ENCODE results near the gene ABHD3. TPM values are rescaled to one million over a fixed set of nuclear protein-coding genes. Genes with fewer than 3 reads are reported as not detected.

The ABHD3 gene
- total RNA-seq (10 to 100 TPM; 12.5 to 33.4 (median 24.3) TPM), polyA plus RNA-seq (10 to 100 TPM in 2 of 3 donors, 1 to 10 TPM in 1; 8.9 to 26.2 (median 10.2) TPM)
- long read RNA-seq, donor 1, partial matches to known transcripts = 0 of 1 reads
- long read RNA-seq, donor 1, other reads (novel, unspliced or antisense) = 0 of 1 reads
- long read RNA-seq, donor 2, partial matches to known transcripts = 0 of 4 reads
- long read RNA-seq, donor 2, other reads (novel, unspliced or antisense) = 0 of 4 reads
- long read RNA-seq, donor 3, partial matches to known transcripts = 0 of 2 reads
- long read RNA-seq, donor 3, other reads (novel, unspliced or antisense) = 0 of 2 reads
- long read RNA-seq, donor 4 = 0 reads
- long read RNA-seq, donor 5, partial matches to known transcripts = 0 of 3 reads
- long read RNA-seq, donor 5, other reads (novel, unspliced or antisense) = 0 of 3 reads
- long read RNA-seq, donor 6, partial matches to known transcripts = 0 of 4 reads
- long read RNA-seq, donor 6, other reads (novel, unspliced or antisense) = 0 of 4 reads
- long read RNA-seq, donor 7, partial matches to known transcripts = 0 of 2 reads
- long read RNA-seq, donor 7, other reads (novel, unspliced or antisense) = 0 of 2 reads
- long read RNA-seq, donor 8, partial matches to known transcripts = 0 of 3 reads
- long read RNA-seq, donor 8, other reads (novel, unspliced or antisense) = 0 of 3 reads
- long read RNA-seq, donor 9, partial matches to known transcripts = 0 of 3 reads
- long read RNA-seq, donor 9, other reads (novel, unspliced or antisense) = 0 of 3 reads
- long read RNA-seq, donor 10, partial matches to known transcripts = 0 of 2 reads
- long read RNA-seq, donor 10, other reads (novel, unspliced or antisense) = 0 of 2 reads

GRCh38 chr18:21704603-21705364 is at the start of gene ABHD3:
TSS of gene ABHD3 (minus strand) at chr18:21704774. CDS start at chr18:21704665, 109 bp downstream.
- Histone ChIP-seq H3K27ac (peak within 1 kb of the TSS; percentile 93 to 97 (median 96)), H3K9me3 (no peaks in the 10 kb centered on the region), H3K36me3 (peaks cover 1 to 21% (median 14%) of the 10 kb centered on the region in 4 donors), H3K27me3 (no peaks in the 10 kb centered on the region), H3K4me1 (peaks cover 5 to 25% (median 15%) of the 10 kb centered on the region in 4 donors), H3K4me3 (peak within 1 kb of the TSS; percentile 71 to 94 (median 87))
- 1 to 14% (median 2%) methylated on average over 8 to 60 of the region's 60 CpGs for whole genome bisulfite sequencing, 5 donors
- intact Hi-C loops (cut with DNase I; ENCODE audit: low total_unique reads) = no loop called here
- peak; percentile 96 to 98 for DNase-seq
- TF ChIP-seq POLR2AphosphoS5 (IDR thresholded peaks at IDR 0.05) (peak; percentile 66 to 98 (median 94)), POLR2A (IDR thresholded peaks at IDR 0.05) (peak in 2 of 4 donors; percentile 52 to 85), EP300 (IDR thresholded peaks at IDR 0.05) (no peak)
- TF ChIP-seq, protein P1, sequence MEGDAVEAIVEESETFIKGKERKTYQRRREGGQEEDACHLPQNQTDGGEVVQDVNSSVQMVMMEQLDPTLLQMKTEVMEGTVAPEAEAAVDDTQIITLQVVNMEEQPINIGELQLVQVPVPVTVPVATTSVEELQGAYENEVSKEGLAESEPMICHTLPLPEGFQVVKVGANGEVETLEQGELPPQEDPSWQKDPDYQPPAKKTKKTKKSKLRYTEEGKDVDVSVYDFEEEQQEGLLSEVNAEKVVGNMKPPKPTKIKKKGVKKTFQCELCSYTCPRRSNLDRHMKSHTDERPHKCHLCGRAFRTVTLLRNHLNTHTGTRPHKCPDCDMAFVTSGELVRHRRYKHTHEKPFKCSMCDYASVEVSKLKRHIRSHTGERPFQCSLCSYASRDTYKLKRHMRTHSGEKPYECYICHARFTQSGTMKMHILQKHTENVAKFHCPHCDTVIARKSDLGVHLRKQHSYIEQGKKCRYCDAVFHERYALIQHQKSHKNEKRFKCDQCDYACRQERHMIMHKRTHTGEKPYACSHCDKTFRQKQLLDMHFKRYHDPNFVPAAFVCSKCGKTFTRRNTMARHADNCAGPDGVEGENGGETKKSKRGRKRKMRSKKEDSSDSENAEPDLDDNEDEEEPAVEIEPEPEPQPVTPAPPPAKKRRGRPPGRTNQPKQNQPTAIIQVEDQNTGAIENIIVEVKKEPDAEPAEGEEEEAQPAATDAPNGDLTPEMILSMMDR (IDR thresholded peaks at IDR 0.05) = peak in 5 of 7 experiments; percentile 30 to 75 (median 65)

- H3K27ac ChIP-seq = no peak overlapping the region
- TF ChIP-seq, protein P1 (IDR thresholded peaks at IDR 0.05) = no peak
- TF ChIP-seq POLR2A (IDR thresholded peaks at IDR 0.05) (no peak), EP300 (IDR thresholded peaks at IDR 0.05) (no peak)
- H3K4me3 ChIP-seq = no peak overlapping the region
- H3K9me3 ChIP-seq = no peaks in the 10 kb centered on the region
- H3K27me3 ChIP-seq = no peaks in the 10 kb centered on the region
- peaks cover 12 to 74% (median 42%) of the 10 kb centered on the region in 4 donors for H3K4me1 ChIP-seq
- H3K36me3 ChIP-seq = no peaks in the 10 kb centered on the region
- no peak for DNase-seq
- 75 to 86% (median 82%) methylated on average over 2 of the region's 2 CpGs for WGBS, 5 donors
- intact Hi-C loops (cut with DNase I; ENCODE audit: low total_unique reads) = loop anchor here (10.0 kb wide), 1 partner anchor 133 kb away; the partner anchor contains the start of gene SNRPD1
Observed at GRCh38 chr18:21747764-21748693, 43.5 kb upstream of the ABHD3 start.

DNA sequence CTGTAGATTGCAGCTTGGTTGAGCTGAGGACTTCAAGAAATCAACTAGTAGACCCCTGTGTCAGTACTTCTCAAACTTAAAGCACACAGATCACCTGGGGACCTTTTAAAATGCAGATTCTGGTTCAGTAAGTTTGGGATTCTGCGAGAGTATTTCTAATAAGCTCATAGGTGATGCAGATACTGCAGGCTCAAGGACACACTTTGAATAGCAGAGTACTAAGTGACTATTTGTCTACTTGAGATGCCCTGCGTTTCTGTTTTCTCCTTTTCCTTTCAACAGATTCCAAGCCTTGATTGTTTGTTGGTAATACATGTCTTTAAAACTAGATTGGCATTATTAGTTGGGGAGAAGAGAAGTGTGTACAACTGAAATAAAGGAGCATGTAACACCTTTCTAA is 42.7 kb upstream of the ABHD3 start:
- no peak overlapping the region for H3K4me3 ChIP-seq
- no peaks in the 10 kb centered on the region for H3K9me3 ChIP-seq
- no peaks in the 10 kb centered on the region for H3K36me3 ChIP-seq
- DNase-seq = no peak
- TF ChIP-seq POLR2AphosphoS5 (IDR thresholded peaks at IDR 0.05) (no peak), POLR2A (IDR thresholded peaks at IDR 0.05) (no peak), EP300 (IDR thresholded peaks at IDR 0.05) (no peak)
- TF ChIP-seq, protein P1 (IDR thresholded peaks at IDR 0.05) = no peak
- H3K27me3 ChIP-seq = no peaks in the 10 kb centered on the region
- intact Hi-C loops (cut with DNase I; ENCODE audit: low total_unique reads) = loop anchor here (10.0 kb wide), 1 partner anchor 132 kb away; the partner anchor contains the start of gene SNRPD1
- WGBS, 5 donors = 28 to 46% (median 41%) methylated on average over 2 of the region's 2 CpGs
- no peak overlapping the region for H3K27ac ChIP-seq
- H3K4me1 ChIP-seq = peaks cover 12 to 74% (median 43%) of the 10 kb centered on the region in 4 donors
